ENCODE data around the gene EDN1. TPM values are rescaled to one million over a fixed set of nuclear protein-coding genes. Genes with fewer than 3 reads are reported as not detected.
"Not testable (repeated sequence)": the region's sequence is repeated elsewhere in the genome, so short reads cannot be mapped to it uniquely, and the experiment has no call there.

The EDN1 gene
- total and polyA plus RNA-seq, 2 of the 4 experiments (the other 2 are of a cell fraction) = 5.6 to 9.0 TPM

- H3K14ac ChIP-seq (replicated peaks; ENCODE audit: low read depth, low read length); H2AK9ac ChIP-seq (replicated peaks; ENCODE audit: low read depth, low read length, poor library complexity); H2BK20ac ChIP-seq (ENCODE audit: low read depth, low read length); H2AFZ ChIP-seq (replicated peaks; ENCODE audit: low read length, poor library complexity); H3K27ac ChIP-seq (ENCODE audit: insufficient read depth, low read length); H3K9me1 ChIP-seq (ENCODE audit: insufficient read depth, low read length); H3K4me1 ChIP-seq (ENCODE audit: control insufficient read depth, insufficient read depth, low read length); H3K27me3 ChIP-seq (ENCODE audit: control insufficient read depth, insufficient read depth, low read length); H2BK120ac ChIP-seq (ENCODE audit: low read depth, low read length); H4K8ac ChIP-seq (ENCODE audit: low read depth in 2 of 2, low read length in 2 of 2); H3K18ac ChIP-seq (ENCODE audit: low read depth, low read length); H3K4ac ChIP-seq (ENCODE audit: low read depth, low read length); H3K36me3 ChIP-seq (ENCODE audit: control insufficient read depth, insufficient read depth, low read length); H2BK15ac ChIP-seq (ENCODE audit: low read depth, low read length); H4K20me1 ChIP-seq (ENCODE audit: insufficient read depth, low read length); H3K4me2 ChIP-seq (ENCODE audit: low read depth, low read length); DNase-seq; intact Hi-C loops (cut with micrococcal nuclease); dilution Hi-C loops (cut with HindIII; ENCODE audit: low sequenced_read_pairs, unreplicated experiment); BruUV-seq (replicated peaks); H4K5ac ChIP-seq (ENCODE audit: low read depth, low read length); H4K91ac ChIP-seq (ENCODE audit: insufficient read depth, low read depth, low read length); H3K4me3 ChIP-seq (ENCODE audit: insufficient read depth, low read depth, low read length); H3K79me1 ChIP-seq (ENCODE audit: low read depth in 1 of 2, low read length in 2 of 2); H3K9ac ChIP-seq (ENCODE audit: low read depth, low read length); H3K9me3 ChIP-seq (ENCODE audit: control insufficient read depth, insufficient read depth, low read length); in situ Hi-C loops (cut with MboI; ENCODE audit: low sequenced_read_pairs); ATAC-seq (ENCODE audit: low read depth); H3K23ac ChIP-seq (ENCODE audit: low read depth, low read length); H3K56ac ChIP-seq (ENCODE audit: extremely low read depth, insufficient read depth, low read length); H2AK5ac ChIP-seq (ENCODE audit: low read depth, low read length); POLR2A ChIA-PET (ENCODE audit: unreplicated experiment); H2BK5ac ChIP-seq (ENCODE audit: low read depth, low read length, poor library complexity, severe bottlenecking): not testable (repeated sequence)
- 79% methylated on average over 2 of the region's 5 CpGs; no CpG with 5 or more reads in 1 of the 2 experiments for WGBS, 2 experiments (ENCODE audit: extremely low coverage in 2 of 2, insufficient read length in 1 of 2)
- CTCF ChIA-PET = interaction anchor here (0.6 kb wide), 2 partner anchors 239 to 835 kb away, joined by 3 to 4 read pairs; no protein-coding TSS in a partner anchor
These were observed 29.9 kb downstream of the EDN1 start for GRCh38 chr6:12320074-12320473.

Measured in IMR-90 (cell line).